Central memory CD8-positive, alpha-beta T cell (primary cell): ENCODE measurements around the gene SLC29A3.

Experiments used
- ATAC-seq: fragments of 150-1000 bp; cut with Tn5 transposase; replicated peaks from 2 replicates; pipeline ENCODE4 v1.10.0; 2022; ENCODE audit warnings: mild to moderate bottlenecking, moderate FRiP score, moderate number of reproducible peaks; ENCODE audit not compliant: poor library complexity, severe bottlenecking; ENCODE audit errors: extremely low read depth
- DNase-seq, 2 donors: peaks; one replicate each; pipeline ENCODE4 v3.0.0; 2021; ENCODE audit warnings: low spot score in 2 of 2
- H3K27ac Mint-ChIP-seq: one replicate; pipeline ENCODE4 v1.8.0; 2022; ENCODE audit warnings: low read depth, mild to moderate bottlenecking, moderate library complexity, mixed read lengths
- H3K27me3 Mint-ChIP-seq: one replicate; pipeline ENCODE4 v1.8.0; 2022; ENCODE audit warnings: mixed read lengths
- H3K36me3 Mint-ChIP-seq: one replicate; pipeline ENCODE4 v1.8.0; 2022; ENCODE audit warnings: mild to moderate bottlenecking, moderate library complexity, mixed read lengths; ENCODE audit not compliant: insufficient read depth
- H3K4me1 Mint-ChIP-seq: one replicate; pipeline ENCODE4 v1.8.0; 2022; ENCODE audit warnings: mixed read lengths
- H3K4me3 Mint-ChIP-seq: one replicate; pipeline ENCODE4 v1.8.0; 2022; ENCODE audit warnings: mild to moderate bottlenecking, moderate library complexity, mixed read lengths
- H3K9me3 Mint-ChIP-seq: one replicate; pipeline ENCODE4 v1.8.0; 2022; ENCODE audit warnings: mixed read lengths

SLC29A3 gene

DNA sequence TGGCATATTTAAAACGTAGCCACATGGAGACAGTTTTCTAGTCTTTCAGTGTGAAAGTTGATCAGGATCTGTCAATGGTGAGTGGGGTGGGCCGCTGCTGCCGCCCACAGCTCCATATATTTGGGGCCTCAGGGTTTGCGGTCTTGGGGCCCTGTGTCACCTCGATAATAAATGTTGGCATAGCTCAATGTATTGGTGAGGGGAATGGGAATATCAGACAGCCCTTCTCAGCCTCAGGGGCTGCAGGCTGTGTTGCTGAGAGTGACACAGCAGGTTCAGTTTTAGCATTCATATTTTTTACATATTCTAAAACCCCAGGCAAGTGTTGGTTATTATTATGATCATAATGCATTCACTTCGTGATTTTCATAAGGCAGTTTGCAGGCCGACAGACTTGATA is 82.9 kb downstream of the SLC29A3 start:
- H3K36me3 Mint-ChIP-seq: no peaks in the 10 kb centered on the region
- H3K27ac Mint-ChIP-seq: no peak overlapping the region
- DNase-seq (no peak), ATAC-seq (no peak)
- H3K9me3 Mint-ChIP-seq: no peaks in the 10 kb centered on the region
- H3K27me3 Mint-ChIP-seq: peaks cover 37% of the 10 kb centered on the region
- H3K4me1 Mint-ChIP-seq: peaks cover 10% of the 10 kb centered on the region
- no peak overlapping the region for H3K4me3 Mint-ChIP-seq

DNA sequence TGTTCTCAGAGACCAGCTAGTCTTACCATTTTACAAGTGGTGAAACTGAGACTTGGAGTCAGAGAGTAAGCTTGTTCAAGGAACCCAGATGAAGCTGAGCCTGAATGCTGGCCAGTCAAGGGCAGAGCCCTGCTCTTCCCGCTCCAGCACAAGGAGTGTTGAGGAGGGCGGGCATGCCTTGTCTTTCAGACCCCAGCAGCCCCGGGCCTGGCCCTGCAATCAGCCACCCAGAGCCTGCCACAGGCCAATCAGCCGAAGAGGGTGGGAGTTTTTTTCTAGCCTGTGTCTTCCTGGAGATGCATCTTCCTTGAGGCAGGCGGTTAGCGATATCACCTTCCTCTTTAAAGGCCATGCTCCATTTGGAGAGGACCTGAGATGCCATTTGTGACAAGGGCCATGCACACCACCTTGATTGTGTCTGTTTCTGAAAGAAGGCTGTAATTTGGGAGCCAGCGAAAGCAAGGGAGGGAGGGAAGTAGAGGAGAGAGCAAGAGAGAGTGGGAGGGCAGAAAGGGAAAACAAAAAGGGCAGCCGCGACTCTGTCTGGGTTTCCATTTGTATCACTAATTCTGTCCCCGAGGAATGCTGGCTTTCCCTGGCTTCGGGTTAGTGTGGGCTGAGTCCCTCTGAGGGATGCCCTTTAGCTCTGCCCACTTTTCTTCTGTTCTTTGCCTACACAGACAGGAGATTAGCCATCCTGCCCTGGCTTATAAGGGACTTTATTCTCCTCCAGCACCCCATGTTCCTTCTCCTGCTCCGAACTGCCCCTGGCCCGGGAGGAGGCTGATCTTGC is 85.6 kb downstream of the SLC29A3 start:
- H3K4me1 Mint-ChIP-seq: no peaks in the 10 kb centered on the region
- no peak overlapping the region for H3K27ac Mint-ChIP-seq
- DNase-seq: no peak
- no peak for ATAC-seq
- no peak overlapping the region for H3K4me3 Mint-ChIP-seq
- H3K27me3 Mint-ChIP-seq: peaks cover 16% of the 10 kb centered on the region
- no peaks in the 10 kb centered on the region for H3K36me3 Mint-ChIP-seq
- no peaks in the 10 kb centered on the region for H3K9me3 Mint-ChIP-seq

DNA sequence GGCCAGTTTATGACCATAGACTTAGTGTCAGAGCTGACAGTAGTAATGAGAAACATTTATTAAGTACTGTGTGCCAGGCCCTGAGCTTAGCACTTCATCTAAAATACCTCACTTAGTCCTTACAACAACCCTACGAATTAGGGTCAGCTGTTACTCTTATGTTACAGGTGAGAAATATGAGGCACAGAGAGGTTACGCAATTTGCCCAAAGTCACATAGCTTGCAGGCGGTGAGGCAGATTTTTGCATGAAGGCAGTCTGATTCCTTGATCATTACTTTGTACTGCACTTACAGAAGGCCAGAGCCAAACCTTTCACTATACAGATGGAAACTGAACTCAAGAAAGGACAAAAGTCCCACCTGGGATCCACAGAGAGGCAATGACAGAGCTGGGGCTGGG is 87.8 kb downstream of the SLC29A3 start:
- Mint-ChIP-seq H3K36me3 (no peaks in the 10 kb centered on the region), H3K27me3 (no peaks in the 10 kb centered on the region), H3K27ac (no peak overlapping the region), H3K4me1 (no peaks in the 10 kb centered on the region), H3K4me3 (no peak overlapping the region), H3K9me3 (peaks cover 3% of the 10 kb centered on the region)
- ATAC-seq: no peak
- DNase-seq: no peak

DNA sequence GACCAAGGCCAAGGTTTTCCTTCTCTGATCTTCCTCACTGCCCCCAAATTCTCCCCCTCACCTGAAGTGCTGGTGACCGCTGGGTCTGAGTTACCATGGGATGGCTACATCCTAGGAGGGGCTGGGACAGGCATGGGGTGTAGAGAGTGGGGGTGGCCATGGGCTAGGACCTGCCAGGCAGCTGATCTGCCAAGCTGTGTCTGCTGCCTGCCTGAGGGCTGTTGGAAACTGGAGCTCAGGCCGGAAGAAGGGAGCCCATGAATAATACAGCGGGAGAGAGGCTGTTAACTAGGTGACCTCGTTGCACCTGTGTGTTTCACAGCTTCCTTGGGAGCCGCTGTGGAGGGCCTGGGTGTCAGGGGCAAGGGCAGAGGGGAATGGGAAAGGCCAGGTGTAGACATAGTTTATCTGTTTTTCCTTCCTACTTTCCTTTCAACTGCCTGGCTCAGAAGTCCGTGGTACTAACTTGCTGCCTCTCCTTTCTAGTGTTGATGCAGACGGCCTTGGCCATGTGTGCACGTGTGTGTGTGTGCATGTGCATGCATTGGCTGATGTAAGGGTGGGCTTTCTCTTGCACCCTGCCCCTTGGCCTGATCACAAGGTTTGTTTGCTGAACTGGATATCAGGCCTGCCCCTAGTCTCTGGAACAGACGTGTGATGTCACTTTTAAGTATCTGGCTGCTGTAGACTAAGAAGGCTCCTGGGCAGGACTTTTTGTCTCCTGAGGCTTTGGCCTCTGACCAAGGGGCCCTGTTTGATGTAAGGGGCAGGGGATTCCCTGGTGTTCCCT is 89.6 kb downstream of the SLC29A3 start:
- Mint-ChIP-seq H3K36me3 (no peaks in the 10 kb centered on the region), H3K4me1 (no peaks in the 10 kb centered on the region), H3K4me3 (no peak overlapping the region), H3K9me3 (peaks cover 5% of the 10 kb centered on the region), H3K27ac (no peak overlapping the region), H3K27me3 (no peaks in the 10 kb centered on the region)
- ATAC-seq (no peak), DNase-seq (no peak)

DNA sequence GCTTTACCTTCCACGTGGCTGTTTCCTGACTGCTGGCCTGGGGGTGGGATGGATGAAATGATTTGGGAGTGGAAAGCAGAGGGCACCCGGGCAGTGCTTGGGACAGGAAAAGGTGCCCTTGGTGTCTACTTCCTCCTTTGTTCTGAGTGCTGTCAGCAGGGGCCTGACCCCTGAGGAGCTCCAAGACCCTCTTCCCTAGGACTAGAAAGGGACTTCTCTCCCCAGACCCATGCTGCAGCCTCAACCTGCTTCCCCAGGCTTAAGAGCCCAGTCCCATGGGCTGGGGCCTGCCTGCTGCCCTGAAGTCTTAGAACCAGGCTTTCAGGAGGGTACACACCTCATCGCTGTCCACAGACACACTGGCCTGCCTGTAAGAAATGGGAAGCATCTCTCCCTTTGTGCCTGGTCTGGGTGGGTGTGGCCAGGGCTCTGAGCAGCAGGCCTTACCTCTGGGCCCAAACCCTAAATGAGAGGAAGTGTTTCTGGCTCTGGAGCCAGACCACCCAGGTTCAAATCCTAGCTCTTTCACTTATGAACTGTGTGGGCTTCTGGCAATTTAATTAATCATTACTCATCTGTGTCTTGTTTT is 90.6 kb downstream of the SLC29A3 start:
- ATAC-seq (no peak), DNase-seq (no peak)
- Mint-ChIP-seq H3K4me1 (no peaks in the 10 kb centered on the region), H3K4me3 (no peak overlapping the region), H3K27me3 (no peaks in the 10 kb centered on the region), H3K9me3 (peaks cover 5% of the 10 kb centered on the region), H3K36me3 (no peaks in the 10 kb centered on the region), H3K27ac (no peak overlapping the region)
